Epithelial cell of esophagus (primary cell): ENCODE measurements around the gene ARHGAP15.

Source experiments
- DNase-seq: peaks from one replicate; pipeline ENCODE4 v3.0.0; 2010; ENCODE audit warnings: low read depth
- H3K4me3 ChIP-seq: 2 replicates; pipeline ENCODE4 v1.5.1; 2011; ENCODE audit warnings: mild to moderate bottlenecking, low read length, control low read depth
- CTCF ChIP-seq: IDR thresholded peaks from 2 replicates; pipeline ENCODE4 v1.5.1; 2011; ENCODE audit warnings: low read depth, mild to moderate bottlenecking, low read length, control low read depth, inconsistent platforms; ENCODE audit not compliant: insufficient read depth; ENCODE audit errors: missing control alignments

Gene ARHGAP15

DNA sequence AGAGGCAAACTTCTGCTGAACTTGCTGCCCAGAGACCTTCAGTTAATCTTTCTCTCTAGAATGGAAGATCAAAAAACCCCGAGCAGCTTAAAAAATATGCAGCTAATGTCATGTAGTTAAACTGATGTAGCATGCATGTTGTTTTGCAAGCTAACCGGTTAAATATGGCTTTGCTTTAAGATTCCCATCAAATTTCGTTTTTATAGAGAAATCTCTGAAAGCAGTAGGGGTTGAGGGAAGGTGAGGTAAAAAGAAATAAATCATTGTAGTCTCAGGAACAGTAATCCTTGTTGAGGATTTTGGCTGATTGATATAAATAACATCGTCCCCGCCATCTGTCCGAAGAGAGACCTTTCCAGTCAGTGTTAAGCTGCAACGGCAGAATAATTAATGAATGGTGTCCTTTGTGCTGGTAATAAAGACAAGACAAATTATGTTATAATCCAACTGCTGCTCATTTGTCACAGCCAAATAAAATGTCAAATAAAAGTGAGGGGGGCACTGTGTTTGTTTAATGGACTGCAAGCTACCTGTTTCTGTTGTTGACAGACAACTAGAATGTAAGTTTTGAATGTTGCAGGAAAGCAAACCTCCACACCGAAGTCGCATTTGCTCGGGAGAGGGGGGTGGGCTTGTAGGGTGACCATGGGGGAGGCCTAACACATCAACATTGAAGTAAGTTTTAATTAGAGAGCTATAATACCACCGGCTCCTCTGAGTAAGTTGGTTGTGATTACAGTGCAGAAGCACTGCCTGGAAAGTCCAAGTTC lies 555.5 kb downstream of the ARHGAP15 start:
- DNase-seq: no peak
- TF ChIP-seq CTCF: no peak
- no peak overlapping the region for H3K4me3 ChIP-seq

DNA sequence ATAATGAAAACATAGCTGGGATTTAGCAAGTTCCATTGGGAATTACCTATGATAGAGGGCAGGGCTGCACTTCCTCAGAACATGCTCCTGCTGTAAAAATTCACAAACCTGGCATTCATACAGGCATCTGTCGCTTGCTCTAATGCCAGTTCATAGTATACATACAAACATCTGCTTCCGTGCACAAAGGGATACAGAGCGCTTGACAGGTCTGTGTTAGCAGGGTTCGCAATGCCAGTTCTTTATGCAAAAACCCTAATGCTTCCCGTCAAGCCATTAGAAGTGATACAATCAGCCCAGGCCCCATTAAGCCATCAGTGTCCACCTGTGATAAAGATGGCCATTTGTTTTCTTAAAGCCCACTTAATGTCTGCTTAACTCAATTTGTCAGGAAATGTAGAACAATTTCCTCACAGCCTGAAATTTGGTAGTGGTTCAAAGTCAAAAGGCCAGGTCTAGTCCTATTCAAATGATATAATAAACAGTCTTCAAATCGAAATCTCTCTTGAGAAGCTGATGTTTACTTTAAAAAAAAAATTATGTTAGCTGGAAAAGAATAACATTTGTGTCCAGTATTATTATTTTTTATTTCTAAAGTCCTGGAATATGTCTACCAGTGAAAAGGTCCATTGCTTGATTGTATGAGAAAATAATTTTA lies 556.3 kb downstream of the ARHGAP15 start:
- H3K4me3 ChIP-seq: no peak overlapping the region
- TF ChIP-seq CTCF: no peak
- no peak for DNase-seq

- no peak overlapping the region for H3K4me3 ChIP-seq
- peak; percentile 62 for DNase-seq
- TF ChIP-seq CTCF: peak; percentile 65
Measured at GRCh38 chr2:143686585-143687164, 557.5 kb downstream of the ARHGAP15 start.

DNA sequence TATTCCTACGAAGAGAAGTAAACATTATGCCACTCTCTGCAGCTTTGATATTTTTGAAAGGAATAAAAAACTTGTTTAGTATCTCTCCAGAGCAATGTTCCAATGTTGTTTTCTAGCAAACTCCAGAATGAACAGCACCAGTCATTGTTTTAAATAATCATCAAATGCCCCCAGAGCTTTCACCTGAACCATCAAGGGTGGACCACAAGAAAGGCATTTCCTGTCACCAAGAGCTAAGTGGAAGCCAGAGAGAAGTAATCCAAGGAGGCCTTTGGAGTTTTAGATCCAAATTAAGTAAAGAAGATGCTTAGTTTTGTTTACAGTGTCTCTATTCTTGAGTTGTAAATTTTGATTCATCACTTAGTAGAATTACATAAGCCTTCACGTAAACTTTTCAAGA lies 559.0 kb downstream of the ARHGAP15 start:
- DNase-seq: no peak
- no peak overlapping the region for H3K4me3 ChIP-seq
- TF ChIP-seq CTCF: no peak

- no peak for DNase-seq
- TF ChIP-seq CTCF: no peak
Measured at GRCh38 chr2:143688815-143689214, 559.6 kb downstream of the ARHGAP15 start.

DNA sequence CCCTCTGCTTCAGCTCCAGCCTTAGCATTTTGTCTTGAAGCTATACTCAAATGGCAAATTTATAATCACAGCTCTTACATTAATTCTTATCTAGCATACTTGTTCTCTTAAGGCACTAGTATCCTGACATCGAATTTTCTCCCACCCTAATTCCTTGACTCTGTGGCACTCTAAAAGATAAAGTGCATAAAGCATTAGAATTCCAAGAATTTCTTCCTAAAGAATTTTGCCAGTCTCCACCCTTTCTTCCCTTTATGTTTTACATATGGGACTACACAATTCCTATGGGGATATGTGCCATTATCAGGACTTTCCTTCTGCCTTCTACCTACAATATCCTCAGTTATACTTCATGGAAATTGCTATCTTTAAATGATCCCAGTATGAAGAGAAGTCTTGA lies 560.3 kb downstream of the ARHGAP15 start:
- no peak for TF ChIP-seq CTCF
- DNase-seq: no peak
- no peak overlapping the region for H3K4me3 ChIP-seq

More at GRCh38 chr2:143688815-143689214, 559.6 kb downstream of the ARHGAP15 start:
- no peak overlapping the region for H3K4me3 ChIP-seq

DNA sequence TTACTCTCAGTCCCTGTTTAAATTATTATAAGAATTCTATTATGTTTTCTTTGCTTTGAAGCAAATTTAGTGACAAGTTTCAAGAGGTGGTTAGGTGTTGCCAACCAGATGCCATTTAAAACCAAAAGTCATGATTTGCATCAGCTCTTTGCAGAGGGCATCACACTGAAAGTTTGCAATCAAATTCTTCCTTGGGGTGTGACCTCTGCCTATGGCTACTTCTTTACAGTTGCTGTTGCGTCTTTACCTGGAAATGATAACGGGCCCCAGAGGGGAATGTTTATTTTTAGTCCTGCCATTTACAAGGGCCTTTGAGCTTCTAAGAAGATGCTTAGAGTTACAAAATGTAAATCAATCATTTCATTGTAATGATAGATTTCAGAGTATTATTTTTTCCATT lies 561.0 kb downstream of the ARHGAP15 start:
- TF ChIP-seq CTCF: no peak
- no peak for DNase-seq
- H3K4me3 ChIP-seq: no peak overlapping the region
